Panc1 (cell line): ENCODE results near the gene NCKAP5. TPM values are rescaled to one million over a fixed set of nuclear protein-coding genes. Genes with fewer than 3 reads are reported as not detected.

ENCODE experiments used
- ATAC-seq: fragments of 200-7000 bp; cut with Tn5 transposase; 2 replicates; pipeline ENCODE4 v1.9.1; 2020; ENCODE audit warnings: mild to moderate bottlenecking, moderate library complexity
- BruUV-seq: library from RNA; stranded (reverse); fragments of 400-500 nt; replicated peaks from 2 replicates; lab custom pipeline; 2021; lab: Mats Ljungman, UMichigan
- CTCF ChIA-PET: fragments of 300-600 bp; sonication (Branson Sonifier 250); formaldehyde crosslinking; loops from one replicate; lab custom pipeline; 2022; ENCODE audit warnings: antibody characterized with exemption; lab: Charles Lee
- POLR2A ChIA-PET: fragments of 300-600 bp; sonication (Branson Sonifier 250); formaldehyde crosslinking; loops from one replicate; lab custom pipeline; 2022; ENCODE audit warnings: antibody characterized with exemption; lab: Charles Lee
- DNase-seq: peaks from one replicate; pipeline ENCODE4 v3.0.0-alpha.2; 2010; ENCODE audit warnings: low read depth, low spot score
- H3K27ac ChIP-seq: 2 replicates; pipeline ENCODE4 v1.5.1; 2011; ENCODE audit warnings: mild to moderate bottlenecking, low read length, inconsistent platforms
- H3K27me3 ChIP-seq: fragments of 200-500 bp; sonication (Bioruptor generic); 2 replicates; pipeline ENCODE4 v1.6.0; 2014; ENCODE audit warnings: low read length, inconsistent platforms; ENCODE audit not compliant: control insufficient read depth, insufficient read depth
- H3K36me3 ChIP-seq: fragments of 200-500 bp; sonication (Bioruptor generic); 2 replicates; pipeline ENCODE4 v1.5.1; 2014; ENCODE audit warnings: inconsistent platforms, mild to moderate bottlenecking, low read length, moderate library complexity; ENCODE audit not compliant: control insufficient read depth, insufficient read depth
- H3K4me1 ChIP-seq: 2 replicates; pipeline ENCODE4 v1.5.1; 2011; ENCODE audit warnings: inconsistent platforms, mild to moderate bottlenecking, low read length, moderate library complexity; ENCODE audit not compliant: control insufficient read depth, insufficient read depth
- H3K4me3 ChIP-seq, 2 experiments: 2 replicates each; pipeline ENCODE4 v1.5.1; 2011 to 2012; ENCODE audit warnings: low read depth in 2 of 2, low read length in 2 of 2, mild to moderate bottlenecking in 2 of 2, inconsistent platforms in 1 of 2, moderate library complexity in 1 of 2
- H3K9me3 ChIP-seq: fragments of 200-500 bp; sonication (Bioruptor generic); 2 replicates; pipeline ENCODE4 v1.5.1; 2014; ENCODE audit warnings: low read depth, mild to moderate bottlenecking, inconsistent platforms, low read length, moderate library complexity; ENCODE audit not compliant: control insufficient read depth, insufficient read depth
- POLR2AphosphoS5 ChIP-seq: IDR thresholded peaks from 2 replicates; pipeline ENCODE4 v1.6.1; 2012; ENCODE audit warnings: mild to moderate bottlenecking, low read depth, low read length, moderate library complexity
- SIN3A ChIP-seq: IDR thresholded peaks from 2 replicates; pipeline ENCODE4 v1.6.1; 2012; ENCODE audit warnings: low read depth, mild to moderate bottlenecking, low read length, moderate library complexity, borderline replicate concordance; ENCODE audit not compliant: insufficient read depth
- TCF7L2 ChIP-seq: IDR thresholded peaks from 2 replicates; pipeline ENCODE4 v1.6.1; 2011; ENCODE audit warnings: mild to moderate bottlenecking, low read depth, low read length, inconsistent platforms
- in situ Hi-C: cut with HindIII; loops from 2 replicates; pipeline ENCODE4 v1.10.0; 2016; ENCODE audit warnings: low sequenced_read_pairs, low pct_unique_long_range_greater_than_20kb
- intact Hi-C: fragments of 100-400 bp; cut with micrococcal nuclease; formaldehyde crosslinking; loops from one replicate; pipeline ENCODE4 v1.10.0; 2022; ENCODE audit not compliant: unreplicated experiment
- total RNA-seq: library from RNA; stranded (reverse); gene quantifications from one replicate; pipeline ENCODE4 v1.2.1, GENCODE V29; 2021; ENCODE audit not compliant: unreplicated experiment
- TF ChIP-seq, protein P1 (sequence below): fragments of 450-650 bp; IDR thresholded peaks from 2 replicates; pipeline ENCODE4 v1.5.1; 2017; ENCODE audit warnings: mild to moderate bottlenecking
- TF ChIP-seq, protein P2 (sequence below), 2 experiments: IDR thresholded peaks; 2 replicates each; pipeline ENCODE4 v1.6.1; 2011 to 2012; ENCODE audit warnings: low read depth in 2 of 2, control low read depth in 1 of 2, low read length in 1 of 2, mild to moderate bottlenecking in 1 of 2, moderate library complexity in 1 of 2; ENCODE audit not compliant: insufficient read depth in 1 of 2

Gene NCKAP5
- total RNA-seq, 1 experiment from 2014 or later: 0.10 TPM

DNA sequence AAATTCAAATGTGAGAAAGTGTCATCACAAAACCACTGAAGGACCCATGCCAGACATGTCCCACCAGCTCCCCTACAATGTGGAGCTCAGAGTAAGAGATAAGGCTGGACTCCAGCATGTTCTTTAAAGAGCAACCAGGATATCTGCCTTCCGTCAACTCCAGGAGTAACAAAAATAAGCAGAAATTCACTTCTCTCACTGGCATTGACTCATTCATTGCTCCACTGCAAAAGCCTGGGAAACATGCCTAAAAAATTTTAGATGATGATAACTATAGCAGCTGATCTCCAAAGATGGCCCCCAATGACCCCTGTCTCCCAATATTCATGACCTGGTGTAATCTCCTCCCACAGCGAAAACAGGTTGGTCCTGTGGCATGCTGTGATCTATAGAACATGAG, 314.5 kb downstream of the NCKAP5 start:
- DNase-seq (no peak), ATAC-seq (no peak)
- no peak for TF ChIP-seq POLR2AphosphoS5
- Histone ChIP-seq H3K4me1 (no peaks in the 10 kb centered on the region), H3K36me3 (no peaks in the 10 kb centered on the region), H3K9me3 (no peaks in the 10 kb centered on the region), H3K4me3 (no peak overlapping the region), H3K27ac (no peak overlapping the region), H3K27me3 (no peaks in the 10 kb centered on the region)
- BruUV-seq: no TSS peak
- CTCF ChIA-PET: no interaction called here
- POLR2A ChIA-PET: no interaction called here
- in situ Hi-C loops (no loop called here), intact Hi-C loops (no loop called here)

DNA sequence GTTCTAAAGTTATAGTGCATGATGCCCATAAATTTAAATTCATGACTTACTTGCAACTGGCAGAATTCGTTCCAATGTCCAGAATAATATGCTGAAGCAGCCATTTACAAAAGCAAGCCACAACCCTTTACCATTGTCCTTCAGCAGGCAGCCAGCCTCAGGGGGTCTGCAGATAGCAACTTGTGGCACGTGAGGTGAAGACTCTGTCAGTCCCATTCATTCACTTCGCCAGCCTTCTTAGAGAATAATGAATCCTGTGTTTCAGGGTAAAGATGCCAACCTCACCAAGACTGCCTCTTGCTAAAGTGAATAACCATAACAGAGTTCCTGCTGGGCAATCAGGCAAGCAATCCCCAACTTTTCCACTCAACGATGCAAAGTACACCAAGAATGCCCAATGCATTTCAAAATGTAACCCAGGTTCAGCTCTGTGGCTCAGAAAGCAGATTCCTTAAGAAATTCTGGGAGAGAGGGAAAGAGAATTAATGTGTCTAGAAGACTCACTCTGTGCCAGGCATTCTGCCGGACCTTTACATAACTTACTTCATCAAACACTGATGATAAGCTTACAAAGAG, 315.4 kb downstream of the NCKAP5 start:
- DNase-seq (no peak), ATAC-seq (no peak)
- in situ Hi-C loops (no loop called here), intact Hi-C loops (no loop called here)
- H3K36me3 ChIP-seq: no peaks in the 10 kb centered on the region
- H3K27me3 ChIP-seq: no peaks in the 10 kb centered on the region
- H3K9me3 ChIP-seq: no peaks in the 10 kb centered on the region
- ChIA-PET CTCF (no interaction called here), POLR2A (no interaction called here)
- no TSS peak for BruUV-seq
- no peak overlapping the region for H3K4me3 ChIP-seq
- H3K4me1 ChIP-seq: no peaks in the 10 kb centered on the region
- TF ChIP-seq, protein P1, sequence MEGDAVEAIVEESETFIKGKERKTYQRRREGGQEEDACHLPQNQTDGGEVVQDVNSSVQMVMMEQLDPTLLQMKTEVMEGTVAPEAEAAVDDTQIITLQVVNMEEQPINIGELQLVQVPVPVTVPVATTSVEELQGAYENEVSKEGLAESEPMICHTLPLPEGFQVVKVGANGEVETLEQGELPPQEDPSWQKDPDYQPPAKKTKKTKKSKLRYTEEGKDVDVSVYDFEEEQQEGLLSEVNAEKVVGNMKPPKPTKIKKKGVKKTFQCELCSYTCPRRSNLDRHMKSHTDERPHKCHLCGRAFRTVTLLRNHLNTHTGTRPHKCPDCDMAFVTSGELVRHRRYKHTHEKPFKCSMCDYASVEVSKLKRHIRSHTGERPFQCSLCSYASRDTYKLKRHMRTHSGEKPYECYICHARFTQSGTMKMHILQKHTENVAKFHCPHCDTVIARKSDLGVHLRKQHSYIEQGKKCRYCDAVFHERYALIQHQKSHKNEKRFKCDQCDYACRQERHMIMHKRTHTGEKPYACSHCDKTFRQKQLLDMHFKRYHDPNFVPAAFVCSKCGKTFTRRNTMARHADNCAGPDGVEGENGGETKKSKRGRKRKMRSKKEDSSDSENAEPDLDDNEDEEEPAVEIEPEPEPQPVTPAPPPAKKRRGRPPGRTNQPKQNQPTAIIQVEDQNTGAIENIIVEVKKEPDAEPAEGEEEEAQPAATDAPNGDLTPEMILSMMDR: no peak
- no peak overlapping the region for H3K27ac ChIP-seq

DNA sequence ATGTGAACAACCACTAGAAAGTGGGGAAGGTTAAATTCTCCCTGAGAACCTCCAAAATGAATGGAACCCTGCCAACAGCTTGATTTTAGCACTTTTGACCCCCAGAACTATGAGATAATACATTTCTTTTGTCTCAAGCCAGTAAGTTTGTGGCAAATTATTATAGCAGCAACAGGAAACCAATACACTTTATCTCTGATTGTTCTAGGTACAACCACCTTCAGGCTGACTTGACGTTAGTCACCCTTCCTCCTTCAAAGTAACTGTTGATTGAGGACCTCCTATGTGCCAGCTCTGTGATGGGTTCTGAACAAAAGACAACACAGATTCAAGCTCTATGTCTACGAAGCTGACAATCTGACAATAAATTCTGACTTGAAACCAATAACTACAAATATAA, 318.9 kb downstream of the NCKAP5 start:
- Histone ChIP-seq H3K27ac (no peak overlapping the region), H3K4me3 (no peak overlapping the region), H3K9me3 (no peaks in the 10 kb centered on the region), H3K4me1 (no peaks in the 10 kb centered on the region), H3K36me3 (no peaks in the 10 kb centered on the region; the same call in 1 of the 2 replicates), H3K27me3 (no peaks in the 10 kb centered on the region)
- no peak for TF ChIP-seq SIN3A
- ATAC-seq (no peak), DNase-seq (no peak)
- intact Hi-C loops: no loop called here
- BruUV-seq: no TSS peak
- in situ Hi-C loops: no loop called here
- CTCF ChIA-PET: no interaction called here
- POLR2A ChIA-PET: no interaction called here

DNA sequence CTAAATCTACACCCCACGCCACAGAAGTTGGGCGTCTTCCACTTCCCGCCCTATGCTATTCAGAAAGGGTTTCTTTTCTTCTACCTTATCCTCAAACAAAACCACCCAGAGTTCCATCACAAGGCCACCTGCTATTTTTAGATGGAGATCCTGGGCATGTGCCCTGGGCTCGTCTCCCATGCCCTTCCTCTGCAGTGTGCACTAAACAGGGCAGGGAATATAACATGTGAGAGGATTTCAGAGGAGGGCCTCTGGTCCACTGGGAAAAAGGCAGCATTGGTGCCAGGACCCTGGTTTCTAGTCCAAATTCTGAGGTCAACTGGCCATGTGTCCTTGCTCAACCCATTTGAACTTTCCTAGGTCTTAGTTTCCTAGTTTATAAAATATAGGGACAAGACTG, 320.0 kb downstream of the NCKAP5 start:
- no TSS peak for BruUV-seq
- in situ Hi-C loops: no loop called here

More for the DNA sequence above, 320.0 kb downstream of the NCKAP5 start:
- Histone ChIP-seq H3K9me3 (no peaks in the 10 kb centered on the region), H3K36me3 (no peaks in the 10 kb centered on the region; the same call in 1 of the 2 replicates), H3K4me1 (no peaks in the 10 kb centered on the region), H3K4me3 (no peak overlapping the region), H3K27me3 (no peaks in the 10 kb centered on the region), H3K27ac (no peak overlapping the region)
- DNase-seq: no peak
- ChIA-PET POLR2A (no interaction called here), CTCF (no interaction called here)
- intact Hi-C loops: no loop called here
- no peak for ATAC-seq
- TF ChIP-seq, protein P2, sequence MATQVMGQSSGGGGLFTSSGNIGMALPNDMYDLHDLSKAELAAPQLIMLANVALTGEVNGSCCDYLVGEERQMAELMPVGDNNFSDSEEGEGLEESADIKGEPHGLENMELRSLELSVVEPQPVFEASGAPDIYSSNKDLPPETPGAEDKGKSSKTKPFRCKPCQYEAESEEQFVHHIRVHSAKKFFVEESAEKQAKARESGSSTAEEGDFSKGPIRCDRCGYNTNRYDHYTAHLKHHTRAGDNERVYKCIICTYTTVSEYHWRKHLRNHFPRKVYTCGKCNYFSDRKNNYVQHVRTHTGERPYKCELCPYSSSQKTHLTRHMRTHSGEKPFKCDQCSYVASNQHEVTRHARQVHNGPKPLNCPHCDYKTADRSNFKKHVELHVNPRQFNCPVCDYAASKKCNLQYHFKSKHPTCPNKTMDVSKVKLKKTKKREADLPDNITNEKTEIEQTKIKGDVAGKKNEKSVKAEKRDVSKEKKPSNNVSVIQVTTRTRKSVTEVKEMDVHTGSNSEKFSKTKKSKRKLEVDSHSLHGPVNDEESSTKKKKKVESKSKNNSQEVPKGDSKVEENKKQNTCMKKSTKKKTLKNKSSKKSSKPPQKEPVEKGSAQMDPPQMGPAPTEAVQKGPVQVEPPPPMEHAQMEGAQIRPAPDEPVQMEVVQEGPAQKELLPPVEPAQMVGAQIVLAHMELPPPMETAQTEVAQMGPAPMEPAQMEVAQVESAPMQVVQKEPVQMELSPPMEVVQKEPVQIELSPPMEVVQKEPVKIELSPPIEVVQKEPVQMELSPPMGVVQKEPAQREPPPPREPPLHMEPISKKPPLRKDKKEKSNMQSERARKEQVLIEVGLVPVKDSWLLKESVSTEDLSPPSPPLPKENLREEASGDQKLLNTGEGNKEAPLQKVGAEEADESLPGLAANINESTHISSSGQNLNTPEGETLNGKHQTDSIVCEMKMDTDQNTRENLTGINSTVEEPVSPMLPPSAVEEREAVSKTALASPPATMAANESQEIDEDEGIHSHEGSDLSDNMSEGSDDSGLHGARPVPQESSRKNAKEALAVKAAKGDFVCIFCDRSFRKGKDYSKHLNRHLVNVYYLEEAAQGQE (IDR thresholded peaks at IDR 0.05; ENCODE audit: insufficient read depth in 1 of 2, low read depth in 2 of 2, low read length in 1 of 2): no peak
- TF ChIP-seq SIN3A (no peak), TCF7L2 (no peak), POLR2AphosphoS5 (no peak)
- TF ChIP-seq, protein P1: no peak
